Middle frontal gyrus (tissue), 1 donor: Measurements from ENCODE around the gene SPHK2.
"Not testable (repeated sequence)": the region's sequence is repeated elsewhere in the genome, so short reads cannot be mapped to it uniquely, and the experiment has no call there.

Experiments
- DNase-seq: peaks from one replicate; pipeline ENCODE4 v3.0.0-alpha.2; 2015; ENCODE audit warnings: low spot score; ENCODE audit errors: extremely low spot score

Gene SPHK2, protein sequence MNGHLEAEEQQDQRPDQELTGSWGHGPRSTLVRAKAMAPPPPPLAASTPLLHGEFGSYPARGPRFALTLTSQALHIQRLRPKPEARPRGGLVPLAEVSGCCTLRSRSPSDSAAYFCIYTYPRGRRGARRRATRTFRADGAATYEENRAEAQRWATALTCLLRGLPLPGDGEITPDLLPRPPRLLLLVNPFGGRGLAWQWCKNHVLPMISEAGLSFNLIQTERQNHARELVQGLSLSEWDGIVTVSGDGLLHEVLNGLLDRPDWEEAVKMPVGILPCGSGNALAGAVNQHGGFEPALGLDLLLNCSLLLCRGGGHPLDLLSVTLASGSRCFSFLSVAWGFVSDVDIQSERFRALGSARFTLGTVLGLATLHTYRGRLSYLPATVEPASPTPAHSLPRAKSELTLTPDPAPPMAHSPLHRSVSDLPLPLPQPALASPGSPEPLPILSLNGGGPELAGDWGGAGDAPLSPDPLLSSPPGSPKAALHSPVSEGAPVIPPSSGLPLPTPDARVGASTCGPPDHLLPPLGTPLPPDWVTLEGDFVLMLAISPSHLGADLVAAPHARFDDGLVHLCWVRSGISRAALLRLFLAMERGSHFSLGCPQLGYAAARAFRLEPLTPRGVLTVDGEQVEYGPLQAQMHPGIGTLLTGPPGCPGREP

DNA sequence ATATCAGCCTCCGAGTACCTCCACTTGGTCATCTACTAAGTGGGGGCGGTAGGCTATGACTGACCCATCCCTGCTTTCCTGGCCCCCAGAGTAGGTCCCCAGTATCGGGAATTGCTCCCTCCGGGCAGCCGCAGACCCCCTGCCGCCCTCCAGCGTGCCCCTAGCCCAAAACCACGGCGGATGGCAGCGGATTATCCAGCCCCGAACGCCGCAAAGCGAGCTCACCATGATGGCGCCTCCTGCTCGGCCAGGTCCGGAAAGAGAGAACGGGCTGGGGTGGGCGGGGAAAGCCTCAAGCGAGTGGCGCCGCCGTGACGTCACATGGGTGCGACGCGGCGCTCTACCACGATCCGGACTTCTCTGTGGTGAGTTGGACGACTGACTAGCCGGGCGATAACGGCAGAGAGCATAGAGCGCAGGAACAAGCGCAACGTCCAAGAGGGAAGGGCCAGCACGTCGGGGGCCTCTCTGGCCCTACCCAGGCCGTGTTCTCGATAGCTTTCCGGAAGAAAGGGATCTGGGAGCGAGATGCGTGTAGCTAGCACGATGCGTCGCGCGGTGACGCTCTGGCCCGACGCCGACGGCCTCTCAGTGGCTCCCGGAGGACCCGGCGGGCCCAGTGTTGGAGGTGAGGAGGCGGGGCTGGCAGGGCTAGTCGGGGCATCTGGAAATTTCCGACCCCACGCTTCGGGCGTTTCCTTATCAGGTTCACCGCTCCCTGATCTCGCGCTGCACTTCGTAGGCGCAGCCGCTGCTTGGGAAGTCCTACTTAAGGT lies at the start of gene SPHK2, which contains the start of gene RPL18:
TSS of gene SPHK2 (plus strand) at position 591 of the 776 bp plus-strand sequence. CDS start 1,009 bp downstream, outside the sequence.
TSS of gene RPL18 (minus strand) at position 263 of the 776 bp plus-strand sequence. CDS start at position 228, 35 bp downstream.
- DNase-seq = peak; percentile 98

- DNase-seq = no peak
Measured at GRCh38 chr19:48569814-48570213, 49.5 kb upstream of the SPHK2 start.

DNA sequence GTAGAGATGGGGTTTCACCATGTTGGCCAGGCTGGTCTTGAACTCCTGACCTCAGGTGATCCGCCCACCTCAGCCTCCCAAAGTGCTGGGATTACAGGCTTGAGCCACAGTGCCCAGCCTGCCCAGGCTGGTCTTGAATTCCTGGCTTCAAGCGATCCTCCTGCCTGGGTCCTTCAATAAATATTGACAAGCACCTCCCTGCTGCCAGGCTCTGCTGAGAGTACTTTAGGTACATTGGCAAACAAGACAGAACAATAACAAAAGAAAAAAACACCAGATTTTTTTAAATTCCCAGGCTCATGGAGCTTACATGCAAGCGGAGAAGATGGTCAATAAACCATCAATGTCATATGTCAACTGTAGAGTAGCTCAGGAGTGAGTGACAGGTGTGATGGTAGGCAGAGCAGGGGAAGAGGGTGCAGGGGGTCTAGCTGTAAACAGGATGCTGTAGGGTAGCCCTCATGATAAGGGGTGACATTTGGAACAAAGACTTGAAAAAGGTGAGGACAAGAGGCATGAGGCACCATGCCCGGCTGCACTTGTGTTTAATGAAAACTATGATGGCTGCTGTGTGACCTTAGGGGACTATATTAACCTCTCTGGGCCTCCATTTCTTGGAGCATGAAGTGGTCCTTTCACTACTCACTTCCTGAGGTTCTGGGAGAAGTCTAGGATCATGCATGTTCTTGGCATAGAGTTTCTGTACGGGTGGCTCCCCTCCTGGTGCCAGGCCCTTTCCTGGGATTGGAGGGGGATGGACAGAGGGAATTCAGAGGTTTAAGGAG lies 47.7 kb upstream of the SPHK2 start:
- DNase-seq = no peak

DNA sequence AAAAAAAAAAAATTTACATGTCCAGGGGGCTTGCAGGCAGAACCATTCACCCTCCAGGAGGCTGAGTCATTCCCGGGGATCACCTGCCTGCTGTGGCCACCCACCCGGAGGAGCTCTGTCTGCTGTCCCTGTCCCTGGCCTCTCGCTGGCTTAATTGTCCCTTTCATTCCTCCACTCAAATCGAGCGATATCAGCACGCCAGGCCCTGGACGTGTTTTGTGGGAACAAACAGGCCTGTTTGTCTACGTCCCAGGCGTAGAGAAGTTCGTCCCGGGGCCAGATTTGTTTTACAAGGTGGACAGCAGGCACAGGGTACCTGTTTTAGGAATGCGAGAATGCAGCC lies 46.2 kb upstream of the SPHK2 start:
- no peak for DNase-seq

DNA sequence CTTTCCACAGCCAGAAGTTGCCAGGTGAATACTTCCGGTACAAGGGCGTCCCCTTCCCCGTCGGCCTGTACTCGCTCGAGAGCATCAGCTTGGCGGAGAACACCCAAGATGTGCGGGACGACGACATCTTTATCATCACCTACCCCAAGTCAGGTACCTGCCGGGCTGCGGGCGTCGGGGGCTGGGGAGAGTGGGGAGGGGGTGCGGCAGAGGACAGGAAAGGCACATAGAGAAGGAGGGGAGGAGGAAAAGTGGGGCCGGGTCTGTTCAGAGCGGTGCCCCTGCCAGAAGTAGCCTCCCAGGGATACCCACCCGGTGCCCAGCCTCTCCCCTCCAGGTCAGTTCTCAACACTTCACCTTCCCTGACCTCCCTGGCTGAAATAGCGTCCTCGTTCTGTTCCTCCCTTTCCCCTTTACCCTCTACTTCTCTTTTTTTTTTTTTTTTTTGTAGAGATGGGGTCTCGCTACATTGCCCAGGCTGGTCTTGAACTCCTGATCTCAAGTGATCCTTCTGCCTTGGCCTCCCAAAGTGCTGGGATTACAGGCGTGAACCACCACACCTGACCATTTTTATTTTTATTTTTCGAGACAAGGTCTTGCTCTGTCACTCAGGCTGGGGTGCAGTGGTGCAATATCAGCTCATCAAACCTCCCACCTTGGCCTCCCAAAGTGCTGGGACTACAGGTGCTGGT lies 43.2 kb upstream of the SPHK2 start:
- no peak for DNase-seq

GRCh38 chr19:48577908-48578307 lies 41.4 kb upstream of the SPHK2 start:
- DNase-seq = not testable (repeated sequence)

DNA sequence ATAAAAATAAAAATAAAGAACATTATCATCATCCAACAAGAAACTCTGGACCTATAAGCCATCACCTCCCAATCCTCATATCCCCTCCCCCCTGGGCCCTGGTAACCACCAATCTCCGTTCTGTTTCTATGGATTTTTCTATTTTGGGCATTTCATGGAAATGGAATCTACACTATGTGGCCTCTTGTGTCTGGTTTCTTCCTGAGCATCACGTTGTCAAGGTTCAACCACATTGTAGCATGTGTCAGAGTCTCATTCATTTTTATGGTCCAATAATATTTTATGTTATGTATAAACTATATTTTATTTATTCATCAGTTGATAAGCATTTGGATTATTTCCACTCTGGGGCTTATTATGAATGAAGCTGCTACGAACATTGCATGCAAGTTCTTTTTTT lies 40.4 kb upstream of the SPHK2 start:
- DNase-seq = no peak

DNA sequence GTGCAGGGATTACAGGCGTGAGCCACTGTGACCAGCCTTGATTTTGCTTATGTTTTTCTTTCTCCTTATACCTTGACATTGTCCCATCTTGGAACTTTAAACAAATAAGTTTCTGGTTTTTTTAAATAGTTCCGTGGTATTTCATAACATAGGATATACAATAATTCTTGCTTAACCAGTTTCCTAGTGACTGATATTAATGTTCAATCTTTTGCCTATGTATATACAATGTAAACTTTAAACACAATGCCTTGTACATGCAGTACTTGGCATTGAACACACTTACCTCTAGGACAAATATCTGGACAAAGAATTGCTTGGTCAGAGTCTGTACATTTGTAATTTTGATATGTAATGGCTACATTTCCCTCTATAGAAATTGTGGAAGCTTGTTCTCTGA lies 37.1 kb upstream of the SPHK2 start:
- no peak for DNase-seq

- DNase-seq = no peak
Measured at GRCh38 chr19:48587387-48587786, 31.9 kb upstream of the SPHK2 start.

- peak; percentile 58 for DNase-seq
Measured at GRCh38 chr19:48588670-48589401, 30.5 kb upstream of the SPHK2 start.

- no peak for DNase-seq
Measured at GRCh38 chr19:48591021-48591420, 28.3 kb upstream of the SPHK2 start.

DNA sequence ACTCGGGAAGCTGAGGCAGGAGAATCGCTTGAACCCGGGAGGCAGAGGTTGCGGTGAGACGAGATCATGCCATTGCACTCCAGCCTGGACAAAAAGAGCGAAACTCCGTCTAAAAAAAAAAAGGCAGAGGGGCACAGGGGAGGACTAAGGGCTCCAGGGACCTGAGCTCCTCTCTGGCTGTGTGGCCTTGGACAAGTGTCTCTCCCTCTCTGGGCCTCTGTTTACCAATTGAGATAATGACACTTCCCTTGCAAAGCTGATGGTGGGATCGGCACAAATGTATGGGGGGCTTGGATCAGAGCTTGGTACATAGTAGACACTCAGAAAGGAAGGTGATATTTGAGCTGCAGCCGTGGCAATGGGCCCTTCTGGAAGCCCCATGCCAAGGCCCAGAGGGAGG lies 24.1 kb upstream of the SPHK2 start:
- DNase-seq = no peak

- DNase-seq = no peak
Measured at GRCh38 chr19:48595833-48596232, 23.5 kb upstream of the SPHK2 start.

GRCh38 chr19:48596237-48596636 lies 23.1 kb upstream of the SPHK2 start:
- no peak for DNase-seq

- no peak for DNase-seq
Measured at GRCh38 chr19:48596679-48597465, 22.4 kb upstream of the SPHK2 start.

GRCh38 chr19:48598996-48599700 lies 20.2 kb upstream of the SPHK2 start:
- DNase-seq = no peak

DNA sequence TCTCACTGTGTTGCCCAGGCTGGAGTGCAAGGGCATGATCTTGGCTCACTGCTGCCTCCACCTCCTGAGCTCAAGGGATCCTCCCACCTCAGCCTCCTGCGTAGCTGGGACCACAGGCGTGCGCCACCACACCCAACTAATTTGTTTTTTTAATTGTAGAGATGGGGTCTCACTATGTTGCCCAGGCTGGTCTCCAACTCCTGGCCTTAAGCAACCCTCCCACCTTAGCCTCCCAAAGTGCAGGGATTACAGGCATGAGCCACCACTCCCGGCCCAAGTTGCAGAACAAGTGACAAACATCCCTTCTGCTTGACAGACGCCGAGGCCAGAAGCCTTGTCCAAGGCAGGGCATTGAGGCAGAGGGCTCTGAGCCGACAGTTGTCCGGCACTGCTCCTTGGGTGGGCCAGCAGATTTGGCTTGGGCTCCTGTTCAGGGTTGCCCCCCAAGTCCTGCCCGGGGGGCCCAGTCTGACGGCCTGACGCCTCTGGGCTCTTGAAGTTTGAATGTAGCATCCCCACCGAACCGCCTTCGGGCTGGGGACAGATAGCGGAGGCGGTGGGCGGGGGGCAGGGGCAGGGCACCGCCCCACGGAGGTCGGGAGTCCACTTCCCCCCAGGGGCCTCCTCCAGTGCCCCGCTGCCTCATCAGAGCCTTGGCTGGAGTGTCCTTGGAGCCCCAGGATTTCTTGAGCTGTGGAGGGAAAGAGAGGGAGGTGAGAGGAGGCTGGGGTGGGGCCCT lies 18.5 kb upstream of the SPHK2 start:
- no peak for DNase-seq

- no peak for DNase-seq
Measured at GRCh38 chr19:48603001-48603400, 16.3 kb upstream of the SPHK2 start.
